ENCODE data around the gene TTC39C.
"Not testable (repeated sequence)": the region's sequence is repeated elsewhere in the genome, so short reads cannot be mapped to it uniquely, and the experiment has no call there.

Gene TTC39C

GRCh38 chr18:24072743-24073142 lies 58.2 kb downstream of the TTC39C start:
- ChIA-PET CTCF (no interaction called here), POLR2A (no interaction called here)
- no peak overlapping the region for H3K4me3 ChIP-seq (ENCODE audit: low read depth, low read length)

GRCh38 chr18:24073791-24074190 lies 59.2 kb downstream of the TTC39C start:
- no peak overlapping the region for H3K4me3 ChIP-seq (ENCODE audit: low read depth, low read length)
- TF ChIP-seq CTCF (IDR thresholded peaks at IDR 0.05; ENCODE audit: insufficient read depth, low read length, missing control alignments), result no peak
- POLR2A ChIA-PET, result no interaction called here
- CTCF ChIA-PET, result no interaction called here
- DNase-seq (ENCODE audit: low read depth, low spot score), result no peak

More at GRCh38 chr18:24072743-24073142, 58.2 kb downstream of the TTC39C start:
- TF ChIP-seq CTCF (IDR thresholded peaks at IDR 0.05; ENCODE audit: insufficient read depth, low read length, missing control alignments), result no peak
- DNase-seq (ENCODE audit: low read depth, low spot score), result no peak

GRCh38 chr18:24074757-24075156 lies 60.2 kb downstream of the TTC39C start:
- POLR2A ChIA-PET; H3K4me3 ChIP-seq (ENCODE audit: low read depth, low read length); DNase-seq (ENCODE audit: low read depth, low spot score): not testable (repeated sequence)
- CTCF ChIA-PET, result interaction anchor here (1.4 kb wide), 1 partner anchor 42 kb away, joined by 3 read pairs; no protein-coding TSS in a partner anchor

GRCh38 chr18:24075767-24076597 lies 61.4 kb downstream of the TTC39C start:
- peak; percentile 78 for TF ChIP-seq CTCF (IDR thresholded peaks at IDR 0.05; ENCODE audit: insufficient read depth, low read length, missing control alignments)
- ChIA-PET POLR2A (interaction anchor here (0.9 kb wide), 1 partner anchor 63 kb away, joined by 6 read pairs; the partner anchor contains the start of gene CABYR), CTCF (interaction anchor here (0.7 to 2.7 kb wide), 12 partner anchors 8 to 170 kb away, joined by 3 to 13 read pairs (median 3); no protein-coding TSS in a partner anchor)
- H3K4me3 ChIP-seq (ENCODE audit: low read depth, low read length), result no peak overlapping the region
- DNase-seq (ENCODE audit: low read depth, low spot score), result peak; percentile 88

GRCh38 chr18:24076950-24077349 lies 62.4 kb downstream of the TTC39C start:
- CTCF ChIA-PET, result interaction anchor here (0.8 to 2.7 kb wide), 10 partner anchors 8 to 171 kb away, joined by 3 to 13 read pairs (median 3); no protein-coding TSS in a partner anchor
- TF ChIP-seq CTCF (IDR thresholded peaks at IDR 0.05; ENCODE audit: insufficient read depth, low read length, missing control alignments), result no peak
- no peak overlapping the region for H3K4me3 ChIP-seq (ENCODE audit: low read depth, low read length)
- POLR2A ChIA-PET, result no interaction called here
- DNase-seq (ENCODE audit: low read depth, low spot score), result no peak

GRCh38 chr18:24078391-24078790 lies 63.8 kb downstream of the TTC39C start:
- CTCF ChIA-PET, result interaction anchor here (1.0 to 2.7 kb wide), 2 partner anchors 9 to 11 kb away, joined by 3 to 13 read pairs; no protein-coding TSS in a partner anchor
- no peak overlapping the region for H3K4me3 ChIP-seq (ENCODE audit: low read depth, low read length)
- TF ChIP-seq CTCF (IDR thresholded peaks at IDR 0.05; ENCODE audit: insufficient read depth, low read length, missing control alignments), result no peak
- POLR2A ChIA-PET, result no interaction called here
- DNase-seq (ENCODE audit: low read depth, low spot score), result no peak

Data from AG04449 (cell line).